Astrocyte (in vitro differentiated cells and primary cell): Measurements from ENCODE around the gene FAP. TPM values are rescaled to one million over a fixed set of nuclear protein-coding genes. Genes with fewer than 3 reads are reported as not detected.
A peak's percentile ranks its signal among the peaks of the same experiment; 100 is the strongest.

ENCODE experiments used
- DNase-seq: peaks from one replicate; pipeline ENCODE4 v3.0.0-alpha.2; 2010; ENCODE audit warnings: low read depth
- FAIRE-seq: peaks from 2 replicates; lab custom pipeline; 2011; peaks lifted over from hg19 to GRCh38; lab: Jason Lieb, UNC
- H2AFZ ChIP-seq: 2 replicates; pipeline ENCODE4 v1.6.0; 2012; ENCODE audit warnings: low read depth, low read length, inconsistent platforms
- H3K27ac ChIP-seq: 2 replicates; pipeline ENCODE4 v1.5.1; 2011; ENCODE audit warnings: low read depth, low read length, inconsistent platforms
- H3K27me3 ChIP-seq: 2 replicates; pipeline ENCODE4 v1.6.0; 2011; ENCODE audit warnings: low read length, inconsistent platforms; ENCODE audit not compliant: insufficient read depth
- H3K36me3 ChIP-seq: 2 replicates; pipeline ENCODE4 v1.5.1; 2011; ENCODE audit warnings: low read length, inconsistent platforms; ENCODE audit not compliant: insufficient read depth
- H3K4me1 ChIP-seq: 2 replicates; pipeline ENCODE4 v1.5.1; 2011; ENCODE audit warnings: low read length, inconsistent platforms; ENCODE audit not compliant: insufficient read depth
- H3K4me2 ChIP-seq: 2 replicates; pipeline ENCODE4 v1.6.0; 2012; ENCODE audit warnings: low read length, inconsistent platforms
- H3K4me3 ChIP-seq: 2 replicates; pipeline ENCODE4 v1.5.1; 2011; ENCODE audit warnings: low read depth, mild to moderate bottlenecking, low read length, inconsistent platforms; ENCODE audit not compliant: insufficient read depth
- H3K79me2 ChIP-seq: 2 replicates; pipeline ENCODE4 v1.6.0; 2012; ENCODE audit warnings: mild to moderate bottlenecking, low read length, inconsistent platforms; ENCODE audit not compliant: insufficient read depth
- H3K9ac ChIP-seq: 2 replicates; pipeline ENCODE4 v1.6.0; 2012; ENCODE audit warnings: mild to moderate bottlenecking, low read length, inconsistent platforms
- H3K9me3 ChIP-seq: 2 replicates; pipeline ENCODE4 v1.5.1; 2012; ENCODE audit warnings: low read depth, mild to moderate bottlenecking, low read length, inconsistent platforms; ENCODE audit not compliant: insufficient read depth
- H4K20me1 ChIP-seq: 2 replicates; pipeline ENCODE4 v1.6.0; 2012; ENCODE audit warnings: low read length, inconsistent platforms; ENCODE audit not compliant: insufficient read depth
- H3K27ac Mint-ChIP-seq: one replicate; pipeline ENCODE4 v1.8.0; 2021; ENCODE audit warnings: mild to moderate bottlenecking, mixed read lengths; ENCODE audit not compliant: unreplicated experiment
- H3K27me3 Mint-ChIP-seq: one replicate; pipeline ENCODE4 v1.8.0; 2021; ENCODE audit warnings: low read depth, mixed read lengths; ENCODE audit not compliant: unreplicated experiment
- H3K36me3 Mint-ChIP-seq: one replicate; pipeline ENCODE4 v1.8.0; 2021; ENCODE audit warnings: low read depth, mixed read lengths; ENCODE audit not compliant: unreplicated experiment
- H3K4me1 Mint-ChIP-seq: one replicate; pipeline ENCODE4 v1.8.0; 2021; ENCODE audit warnings: low read depth, mixed read lengths; ENCODE audit not compliant: unreplicated experiment
- H3K4me3 Mint-ChIP-seq: one replicate; pipeline ENCODE4 v1.8.0; 2021; ENCODE audit warnings: mild to moderate bottlenecking, moderate library complexity, mixed read lengths; ENCODE audit not compliant: unreplicated experiment
- H3K9me3 Mint-ChIP-seq: one replicate; pipeline ENCODE4 v1.8.0; 2021; ENCODE audit warnings: mild to moderate bottlenecking, mixed read lengths; ENCODE audit not compliant: unreplicated experiment
- EZH2 ChIP-seq: IDR thresholded peaks from 2 replicates; pipeline ENCODE4 v1.6.1; 2012; ENCODE audit warnings: mild to moderate bottlenecking, low read length, inconsistent platforms; ENCODE audit not compliant: insufficient read depth
- total RNA-seq: library from RNA; stranded (reverse); gene quantifications from 2 replicates; pipeline ENCODE4 v1.2.1, GENCODE V29; 2021
- TF ChIP-seq, protein P1 (sequence below): IDR thresholded peaks from 2 replicates; pipeline ENCODE4 v1.5.1; 2011; ENCODE audit warnings: low read depth, mild to moderate bottlenecking, inconsistent platforms, low read length, moderate library complexity; ENCODE audit not compliant: insufficient read depth

The FAP gene
- total RNA-seq, 1 donor from 2014 or later = 1.3 TPM

DNA sequence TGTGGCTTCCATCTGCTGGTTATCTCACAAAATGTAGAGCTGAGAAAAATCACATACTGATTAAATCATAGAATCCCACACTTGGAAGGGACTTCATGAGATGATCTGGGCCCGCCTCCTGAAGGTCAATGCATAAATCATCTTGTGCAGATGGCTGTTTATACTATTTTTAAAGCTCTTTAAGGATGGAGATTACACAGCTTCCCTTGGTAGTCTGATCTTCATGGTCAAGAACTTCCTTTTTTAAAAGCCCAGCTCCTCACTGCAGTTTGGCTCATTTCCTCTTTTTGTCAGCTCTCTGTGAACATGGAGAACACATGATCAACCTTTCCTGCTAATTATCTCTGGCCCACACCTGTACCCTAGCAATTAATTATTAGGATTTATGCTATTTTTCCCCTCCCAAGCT, 117.1 kb downstream of the FAP start:
- Histone ChIP-seq H3K9me3 (no peaks in the 10 kb centered on the region), H3K27ac (no peak overlapping the region), H3K4me1 (no peaks in the 10 kb centered on the region), H3K4me3 (no peak overlapping the region), H2AFZ (no peak overlapping the region), H3K36me3 (no peaks in the 10 kb centered on the region), H3K9ac (no peak overlapping the region), H3K27me3 (no peaks in the 10 kb centered on the region), H3K79me2 (no peaks in the 10 kb centered on the region), H4K20me1 (no peaks in the 10 kb centered on the region), H3K4me2 (no peak overlapping the region)
- Mint-ChIP-seq H3K4me1 (peaks cover 33% of the 10 kb centered on the region), H3K4me3 (no peak overlapping the region), H3K36me3 (no peaks in the 10 kb centered on the region), H3K27ac (peak overlapping the region; percentile 11), H3K27me3 (no peaks in the 10 kb centered on the region), H3K9me3 (no peaks in the 10 kb centered on the region)
- no peak for TF ChIP-seq EZH2
- TF ChIP-seq, protein P1, sequence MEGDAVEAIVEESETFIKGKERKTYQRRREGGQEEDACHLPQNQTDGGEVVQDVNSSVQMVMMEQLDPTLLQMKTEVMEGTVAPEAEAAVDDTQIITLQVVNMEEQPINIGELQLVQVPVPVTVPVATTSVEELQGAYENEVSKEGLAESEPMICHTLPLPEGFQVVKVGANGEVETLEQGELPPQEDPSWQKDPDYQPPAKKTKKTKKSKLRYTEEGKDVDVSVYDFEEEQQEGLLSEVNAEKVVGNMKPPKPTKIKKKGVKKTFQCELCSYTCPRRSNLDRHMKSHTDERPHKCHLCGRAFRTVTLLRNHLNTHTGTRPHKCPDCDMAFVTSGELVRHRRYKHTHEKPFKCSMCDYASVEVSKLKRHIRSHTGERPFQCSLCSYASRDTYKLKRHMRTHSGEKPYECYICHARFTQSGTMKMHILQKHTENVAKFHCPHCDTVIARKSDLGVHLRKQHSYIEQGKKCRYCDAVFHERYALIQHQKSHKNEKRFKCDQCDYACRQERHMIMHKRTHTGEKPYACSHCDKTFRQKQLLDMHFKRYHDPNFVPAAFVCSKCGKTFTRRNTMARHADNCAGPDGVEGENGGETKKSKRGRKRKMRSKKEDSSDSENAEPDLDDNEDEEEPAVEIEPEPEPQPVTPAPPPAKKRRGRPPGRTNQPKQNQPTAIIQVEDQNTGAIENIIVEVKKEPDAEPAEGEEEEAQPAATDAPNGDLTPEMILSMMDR = no peak
- DNase-seq (no peak), FAIRE-seq (no peak)

DNA sequence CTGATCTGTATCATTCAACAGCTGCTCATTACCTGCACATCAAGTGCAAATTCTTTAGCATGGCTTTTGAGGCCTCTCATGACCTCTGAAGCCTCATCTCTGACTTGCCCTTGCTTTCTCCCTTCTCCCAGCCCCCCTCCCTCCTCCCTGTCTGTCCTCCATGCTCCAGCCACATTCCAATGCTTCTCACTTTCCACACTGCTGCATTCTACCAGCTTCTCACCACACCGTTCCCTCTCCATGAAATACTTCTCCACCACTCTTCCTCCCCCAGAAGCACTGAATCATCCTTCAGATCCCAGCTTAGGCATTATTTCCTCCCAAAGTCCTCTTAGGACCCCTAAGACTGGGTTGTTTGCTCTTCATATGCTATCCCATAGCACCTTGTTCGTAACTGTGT, 118.1 kb downstream of the FAP start:
- no peak overlapping the region for H3K4me3 ChIP-seq
- H3K4me1 ChIP-seq = no peaks in the 10 kb centered on the region
- no peak overlapping the region for H3K27ac ChIP-seq
- Mint-ChIP-seq H3K4me1 (peaks cover 33% of the 10 kb centered on the region), H3K27ac (peak overlapping the region; percentile 21), H3K4me3 (no peak overlapping the region), H3K27me3 (no peaks in the 10 kb centered on the region), H3K9me3 (no peaks in the 10 kb centered on the region), H3K36me3 (no peaks in the 10 kb centered on the region)
- no peaks in the 10 kb centered on the region for H3K36me3 ChIP-seq
- H3K79me2 ChIP-seq = no peaks in the 10 kb centered on the region
- H3K4me2 ChIP-seq = no peak overlapping the region
- no peaks in the 10 kb centered on the region for H3K9me3 ChIP-seq
- no peak overlapping the region for H2AFZ ChIP-seq
- FAIRE-seq = no peak
- no peaks in the 10 kb centered on the region for H3K27me3 ChIP-seq
- TF ChIP-seq, protein P1 = no peak
- no peak for TF ChIP-seq EZH2
- H4K20me1 ChIP-seq = no peaks in the 10 kb centered on the region
- peak; percentile 54 for DNase-seq
- no peak overlapping the region for H3K9ac ChIP-seq

DNA sequence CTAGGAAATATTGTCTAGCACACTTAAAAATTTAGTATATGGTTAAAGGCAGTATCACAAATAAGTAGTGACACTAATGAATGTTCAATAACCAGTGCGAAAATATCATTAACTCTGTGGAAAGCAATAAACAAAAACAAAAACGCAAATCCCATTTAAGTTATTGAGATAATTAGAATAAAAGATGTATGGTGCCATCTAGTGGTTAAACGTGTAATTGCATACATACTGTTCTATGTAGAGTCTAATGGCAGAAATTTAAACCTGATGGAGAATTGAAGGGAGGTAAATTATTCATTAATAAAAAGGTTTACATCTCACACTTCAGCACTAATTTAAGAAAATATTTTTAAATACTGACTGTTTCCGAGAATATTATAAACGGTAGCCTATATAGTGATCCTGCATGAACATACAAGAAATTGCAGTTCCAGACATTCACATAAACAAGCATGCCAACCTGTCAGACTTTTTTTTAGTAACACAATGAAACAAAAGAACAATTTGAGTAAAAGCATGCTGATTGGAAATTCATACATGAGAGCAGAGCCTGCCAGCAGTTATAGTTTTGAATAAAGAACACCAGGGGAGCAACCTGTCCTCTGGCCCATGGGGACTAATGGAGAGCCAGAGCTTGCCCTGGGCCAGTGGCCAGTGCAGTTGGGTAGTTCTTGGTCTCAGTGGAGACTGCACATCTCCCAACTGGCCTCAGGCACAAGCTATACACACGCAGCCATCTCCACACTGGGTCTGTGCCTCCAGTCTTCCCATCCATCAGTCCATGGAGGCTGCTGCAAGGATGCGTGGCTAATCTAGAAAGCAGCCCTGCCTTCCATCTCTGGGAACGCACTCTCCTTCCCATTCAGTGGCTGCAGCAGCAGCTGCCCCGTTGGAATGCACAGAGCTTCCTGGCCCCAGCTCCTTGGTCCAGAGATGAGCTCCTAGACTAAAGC, 119.2 kb downstream of the FAP start:
- H3K4me1 ChIP-seq = no peaks in the 10 kb centered on the region
- no peaks in the 10 kb centered on the region for H4K20me1 ChIP-seq
- no peaks in the 10 kb centered on the region for H3K9me3 Mint-ChIP-seq
- H3K36me3 Mint-ChIP-seq = no peaks in the 10 kb centered on the region
- no peak overlapping the region for H3K4me3 ChIP-seq
- H3K27ac Mint-ChIP-seq = no peak overlapping the region
- no peaks in the 10 kb centered on the region for H3K9me3 ChIP-seq
- no peaks in the 10 kb centered on the region for H3K36me3 ChIP-seq
- TF ChIP-seq, protein P1 = peak; percentile 61
- TF ChIP-seq EZH2 = no peak
- H2AFZ ChIP-seq = no peak overlapping the region
- H3K9ac ChIP-seq = no peak overlapping the region
- no peaks in the 10 kb centered on the region for H3K79me2 ChIP-seq
- H3K4me1 Mint-ChIP-seq = peaks cover 33% of the 10 kb centered on the region
- no peaks in the 10 kb centered on the region for H3K27me3 Mint-ChIP-seq
- DNase-seq (no peak), FAIRE-seq (peak; percentile 83)
- no peaks in the 10 kb centered on the region for H3K27me3 ChIP-seq
- no peak overlapping the region for H3K27ac ChIP-seq
- no peak overlapping the region for H3K4me2 ChIP-seq
- no peak overlapping the region for H3K4me3 Mint-ChIP-seq
